WTC11 (cell line): ENCODE data around the gene NSFL1C.

Source experiments
- AFF4 ChIP-seq: sonication (generic); formaldehyde crosslinking; IDR thresholded peaks from 2 replicates; pipeline ENCODE4 v1.8.1; 2023; ENCODE audit warnings: mild to moderate bottlenecking, missing genetic modification reagents, borderline replicate concordance
- AR ChIP-seq: fragments of 250-450 bp; sonication (Bioruptor Pico); IDR thresholded peaks from 2 replicates; pipeline ENCODE4 v1.9.0; 2021; ENCODE audit warnings: mild to moderate bottlenecking
- CREB1 ChIP-seq: sonication (generic); formaldehyde crosslinking; IDR thresholded peaks from 2 replicates; pipeline ENCODE4 v1.8.0; 2023; ENCODE audit warnings: mild to moderate bottlenecking, missing genetic modification reagents
- CTCF ChIP-seq: fragments of 200-600 bp; IDR thresholded peaks from 2 replicates; pipeline ENCODE4 v1.8.0; 2022; ENCODE audit warnings: antibody characterized with exemption
- KAT7 ChIP-seq: sonication (generic); formaldehyde crosslinking; IDR thresholded peaks from 2 replicates; pipeline ENCODE4 v1.8.1; 2023; ENCODE audit warnings: missing genetic modification reagents, mild to moderate bottlenecking, borderline replicate concordance
- OVOL2 ChIP-seq: fragments of 250-450 bp; sonication (Bioruptor Pico); IDR thresholded peaks from 2 replicates; pipeline ENCODE4 v1.9.0; 2021; ENCODE audit warnings: mild to moderate bottlenecking, borderline replicate concordance
- SOX15 ChIP-seq: fragments of 250-450 bp; sonication (Bioruptor Pico); IDR thresholded peaks from 2 replicates; pipeline ENCODE4 v1.9.0; 2021; ENCODE audit warnings: mild to moderate bottlenecking
- TEAD4 ChIP-seq: sonication (generic); formaldehyde crosslinking; IDR thresholded peaks from 2 replicates; pipeline ENCODE4 v1.8.0; 2022; ENCODE audit warnings: mild to moderate bottlenecking, missing genetic modification reagents
- ZNF512 ChIP-seq: sonication (generic); formaldehyde crosslinking; IDR thresholded peaks from 2 replicates; pipeline ENCODE4 v1.8.1; 2022; ENCODE audit warnings: missing genetic modification reagents, borderline replicate concordance
- TF ChIP-seq, protein P1 (sequence below): sonication (generic); formaldehyde crosslinking; IDR thresholded peaks from 2 replicates; pipeline ENCODE4 v1.8.0; 2022; ENCODE audit warnings: mild to moderate bottlenecking, missing genetic modification reagents
- TF ChIP-seq, protein P2 (sequence below): sonication (generic); formaldehyde crosslinking; IDR thresholded peaks from 2 replicates; pipeline ENCODE4 v1.8.0; 2022; ENCODE audit warnings: mild to moderate bottlenecking, missing genetic modification reagents
- TF ChIP-seq, protein P3 (sequence below): sonication (generic); formaldehyde crosslinking; IDR thresholded peaks from 2 replicates; pipeline ENCODE4 v1.8.1; 2022; ENCODE audit warnings: low read depth, mild to moderate bottlenecking, moderate library complexity, missing genetic modification reagents, borderline replicate concordance

DNA sequence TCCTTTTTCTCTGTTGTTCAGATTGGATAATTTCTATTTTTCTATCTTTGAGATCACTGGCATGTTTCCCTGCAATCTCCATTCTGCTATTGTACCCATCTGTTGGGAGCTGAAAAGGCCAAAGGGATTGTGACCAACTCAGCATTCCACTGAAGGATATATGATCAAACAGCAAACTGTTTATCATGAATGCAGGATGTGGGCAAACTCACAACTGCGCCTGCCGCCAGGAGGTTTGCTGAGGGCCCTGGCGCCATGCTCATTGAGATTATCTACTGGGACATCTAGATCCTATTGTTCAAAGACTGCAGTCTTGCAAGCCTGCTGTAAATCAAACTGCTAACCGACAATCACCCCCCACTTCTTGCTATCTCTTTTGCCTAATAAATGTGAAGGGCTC is 69.9 kb downstream of the NSFL1C start:
- TF ChIP-seq CTCF = no peak
- TF ChIP-seq TEAD4 (CRISPR knock-in tag) = no peak
- TF ChIP-seq AFF4 (CRISPR knock-in tag) = no peak
- TF ChIP-seq, protein P1, sequence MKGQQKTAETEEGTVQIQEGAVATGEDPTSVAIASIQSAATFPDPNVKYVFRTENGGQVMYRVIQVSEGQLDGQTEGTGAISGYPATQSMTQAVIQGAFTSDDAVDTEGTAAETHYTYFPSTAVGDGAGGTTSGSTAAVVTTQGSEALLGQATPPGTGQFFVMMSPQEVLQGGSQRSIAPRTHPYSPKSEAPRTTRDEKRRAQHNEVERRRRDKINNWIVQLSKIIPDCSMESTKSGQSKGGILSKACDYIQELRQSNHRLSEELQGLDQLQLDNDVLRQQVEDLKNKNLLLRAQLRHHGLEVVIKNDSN (CRISPR knock-in tag) = no peak
- TF ChIP-seq OVOL2 (CRISPR knock-in tag) = no peak
- TF ChIP-seq, protein P2, sequence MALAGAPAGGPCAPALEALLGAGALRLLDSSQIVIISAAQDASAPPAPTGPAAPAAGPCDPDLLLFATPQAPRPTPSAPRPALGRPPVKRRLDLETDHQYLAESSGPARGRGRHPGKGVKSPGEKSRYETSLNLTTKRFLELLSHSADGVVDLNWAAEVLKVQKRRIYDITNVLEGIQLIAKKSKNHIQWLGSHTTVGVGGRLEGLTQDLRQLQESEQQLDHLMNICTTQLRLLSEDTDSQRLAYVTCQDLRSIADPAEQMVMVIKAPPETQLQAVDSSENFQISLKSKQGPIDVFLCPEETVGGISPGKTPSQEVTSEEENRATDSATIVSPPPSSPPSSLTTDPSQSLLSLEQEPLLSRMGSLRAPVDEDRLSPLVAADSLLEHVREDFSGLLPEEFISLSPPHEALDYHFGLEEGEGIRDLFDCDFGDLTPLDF (CRISPR knock-in tag) = no peak
- TF ChIP-seq AR (CRISPR knock-in tag) = no peak
- TF ChIP-seq SOX15 (CRISPR knock-in tag) = no peak
- TF ChIP-seq, protein P3, sequence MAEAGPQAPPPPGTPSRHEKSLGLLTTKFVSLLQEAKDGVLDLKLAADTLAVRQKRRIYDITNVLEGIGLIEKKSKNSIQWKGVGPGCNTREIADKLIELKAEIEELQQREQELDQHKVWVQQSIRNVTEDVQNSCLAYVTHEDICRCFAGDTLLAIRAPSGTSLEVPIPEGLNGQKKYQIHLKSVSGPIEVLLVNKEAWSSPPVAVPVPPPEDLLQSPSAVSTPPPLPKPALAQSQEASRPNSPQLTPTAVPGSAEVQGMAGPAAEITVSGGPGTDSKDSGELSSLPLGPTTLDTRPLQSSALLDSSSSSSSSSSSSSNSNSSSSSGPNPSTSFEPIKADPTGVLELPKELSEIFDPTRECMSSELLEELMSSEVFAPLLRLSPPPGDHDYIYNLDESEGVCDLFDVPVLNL = no peak
- TF ChIP-seq CREB1 = no peak
- no peak for TF ChIP-seq ZNF512 (CRISPR knock-in tag)
- no peak for TF ChIP-seq KAT7 (CRISPR knock-in tag)
